Transverse colon (tissue), 4 donors: ENCODE measurements around the gene CALN1. TPM values are rescaled to one million over a fixed set of nuclear protein-coding genes. Genes with fewer than 3 reads are reported as not detected.

Source experiments
- DNase-seq: peaks from one replicate; pipeline ENCODE4 v3.0.0-alpha.2; 2019
- H3K27ac ChIP-seq, 4 donors: fragments of 200-600 bp; sonication (generic); 2 replicates each; pipeline ENCODE4 v1.5.1; 2016 to 2018; ENCODE audit warnings: inconsistent platforms in 4 of 4
- H3K27me3 ChIP-seq: fragments of 200-600 bp; sonication (generic); 2 replicates; pipeline ENCODE4 v1.5.1; 2017; ENCODE audit warnings: inconsistent platforms
- H3K36me3 ChIP-seq, 4 donors: fragments of 200-600 bp; sonication (generic); 2 replicates each; pipeline ENCODE4 v1.5.1; 2017 to 2019; ENCODE audit warnings: inconsistent platforms in 4 of 4
- H3K4me1 ChIP-seq, 4 donors: fragments of 200-600 bp; sonication (generic); 2 replicates each; pipeline ENCODE4 v1.5.1; 2017 to 2020; ENCODE audit warnings: inconsistent platforms in 4 of 4
- H3K4me3 ChIP-seq, 4 donors: fragments of 200-600 bp; sonication (generic); 1 replicate in 1 of 4; 2 replicates in 3 of 4; pipeline versions ENCODE4 v1.5.1 to v1.6.1; 2017 to 2019; ENCODE audit warnings: inconsistent platforms in 4 of 4
- H3K9me3 ChIP-seq, 2 donors: fragments of 200-600 bp; sonication (generic); 2 replicates each; pipeline ENCODE4 v1.5.1; 2017 to 2019; ENCODE audit warnings: inconsistent platforms in 2 of 2
- EP300 ChIP-seq: sonication (generic); formaldehyde crosslinking; IDR thresholded peaks from one replicate; pipeline ENCODE4 v1.6.1; 2017; ENCODE audit warnings: antibody characterized with exemption, low read depth
- POLR2A ChIP-seq: fragments of 450-650 bp; IDR thresholded peaks from one replicate; pipeline ENCODE4 v1.6.1; 2016; ENCODE audit warnings: antibody characterized with exemption, mild to moderate bottlenecking, moderate library complexity
- POLR2AphosphoS5 ChIP-seq, 3 donors: sonication (generic); formaldehyde crosslinking; IDR thresholded peaks; one replicate each; pipeline ENCODE4 v1.6.1; 2016; ENCODE audit warnings: antibody characterized with exemption in 3 of 3
- WGBS, 2 donors: methylation state at CpG; one replicate each; pipeline ENCODE4 v1.1.5; 2018; ENCODE audit warnings: low coverage in 1 of 2; 5-methylcytosine and 5-hydroxymethylcytosine counted together
- in situ Hi-C, 4 donors: fragments of 200-750 bp; cut with MboI; loops; one replicate each; pipeline versions ENCODE4 v1.15.0 to v1.15.1; 2017; ENCODE audit warnings: low sequenced_read_pairs in 3 of 4, low pct_ligation_motif_present in 1 of 4, low pct_unique_long_range_greater_than_20kb in 1 of 4
- intact Hi-C: fragments of 100-400 bp; cut with DNase I; formaldehyde crosslinking; loops from one replicate; pipeline ENCODE4 v1.15.1; 2023; ENCODE audit warnings: low total_unique reads
- total RNA-seq, 4 donors: library from RNA; depleted of rRNA; stranded (reverse); fragments of >200 nt; gene quantifications; one replicate each; pipeline ENCODE4 v1.1.0, GENCODE V29; 2016
- TF ChIP-seq, protein P1 (sequence below), 5 experiments: fragments of 200-600 bp in 3 of 5; fragments of 450-650 bp in 2 of 5; sonication (generic) in 3 of 5; IDR thresholded peaks; 1 replicate in 2 of 5; 2 replicates in 3 of 5; pipeline ENCODE4 v1.5.1; 2016 to 2017; ENCODE audit warnings: antibody characterized with exemption in 5 of 5, inconsistent platforms in 3 of 5, mild to moderate bottlenecking in 2 of 5, moderate library complexity in 1 of 5

Gene CALN1
- total RNA-seq, 4 donors from 2014 or later = not detected

DNA sequence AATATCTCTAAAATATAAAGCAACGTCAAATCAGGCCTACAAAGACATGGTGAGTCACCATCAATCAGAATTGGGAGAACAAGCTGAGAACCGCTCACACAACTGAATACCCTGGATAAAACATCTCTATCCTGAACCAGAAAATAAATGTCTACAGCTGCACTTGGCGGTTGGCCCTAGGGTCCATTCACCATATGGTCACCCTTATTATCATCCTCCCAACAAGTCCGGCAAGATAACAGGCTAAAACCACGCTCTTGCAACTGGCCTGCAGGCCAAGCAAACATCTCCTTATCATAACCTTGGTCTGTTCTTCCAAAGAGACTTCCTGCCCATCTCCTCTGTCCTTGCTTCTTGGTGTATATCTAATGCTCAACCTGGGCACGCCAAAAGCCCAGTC lies 310.7 kb downstream of the CALN1 start:
- Histone ChIP-seq H3K4me3 (no peak overlapping the region), H3K36me3 (no peaks in the 10 kb centered on the region), H3K27ac (no peak overlapping the region), H3K27me3 (no peaks in the 10 kb centered on the region), H3K9me3 (peaks cover 0 to 4% of the 10 kb centered on the region in 2 donors), H3K4me1 (no peaks in the 10 kb centered on the region)
- intact Hi-C loops (no loop called here), in situ Hi-C loops (no loop called here)
- WGBS, 2 donors = 65 to 85% methylated on average over 6 of the region's 6 CpGs
- no peak for DNase-seq
- TF ChIP-seq, protein P1, sequence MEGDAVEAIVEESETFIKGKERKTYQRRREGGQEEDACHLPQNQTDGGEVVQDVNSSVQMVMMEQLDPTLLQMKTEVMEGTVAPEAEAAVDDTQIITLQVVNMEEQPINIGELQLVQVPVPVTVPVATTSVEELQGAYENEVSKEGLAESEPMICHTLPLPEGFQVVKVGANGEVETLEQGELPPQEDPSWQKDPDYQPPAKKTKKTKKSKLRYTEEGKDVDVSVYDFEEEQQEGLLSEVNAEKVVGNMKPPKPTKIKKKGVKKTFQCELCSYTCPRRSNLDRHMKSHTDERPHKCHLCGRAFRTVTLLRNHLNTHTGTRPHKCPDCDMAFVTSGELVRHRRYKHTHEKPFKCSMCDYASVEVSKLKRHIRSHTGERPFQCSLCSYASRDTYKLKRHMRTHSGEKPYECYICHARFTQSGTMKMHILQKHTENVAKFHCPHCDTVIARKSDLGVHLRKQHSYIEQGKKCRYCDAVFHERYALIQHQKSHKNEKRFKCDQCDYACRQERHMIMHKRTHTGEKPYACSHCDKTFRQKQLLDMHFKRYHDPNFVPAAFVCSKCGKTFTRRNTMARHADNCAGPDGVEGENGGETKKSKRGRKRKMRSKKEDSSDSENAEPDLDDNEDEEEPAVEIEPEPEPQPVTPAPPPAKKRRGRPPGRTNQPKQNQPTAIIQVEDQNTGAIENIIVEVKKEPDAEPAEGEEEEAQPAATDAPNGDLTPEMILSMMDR (IDR thresholded peaks at IDR 0.05) = no peak
- TF ChIP-seq POLR2AphosphoS5 (IDR thresholded peaks at IDR 0.05) = no peak

DNA sequence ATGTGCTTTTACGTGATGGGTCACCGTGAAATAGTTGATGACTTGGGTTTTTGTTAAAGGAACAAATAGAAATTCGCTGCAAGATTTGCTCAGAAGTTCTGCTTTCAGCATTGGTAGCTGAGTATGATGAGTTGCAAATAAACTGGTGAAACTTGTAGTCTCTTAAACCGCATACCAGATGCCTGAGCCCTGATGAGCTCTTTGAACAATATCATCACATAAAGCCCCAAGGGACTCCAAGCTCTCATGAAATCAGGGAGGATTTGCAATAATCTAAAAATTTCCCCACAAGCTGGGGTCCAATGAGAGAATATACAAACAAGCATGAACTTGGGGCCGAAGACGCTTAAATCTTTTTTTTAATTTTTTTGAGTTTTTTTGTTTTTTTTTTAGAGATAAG lies 312.4 kb downstream of the CALN1 start:
- intact Hi-C loops = no loop called here
- H3K9me3 ChIP-seq = peaks cover 0 to 4% of the 10 kb centered on the region in 2 donors
- in situ Hi-C loops = no loop called here
- WGBS, 2 donors = 81% methylated on average over 5 to 6 of the region's 6 CpGs
- no peak for DNase-seq
- TF ChIP-seq EP300 = no peak
- no peak for TF ChIP-seq POLR2A
- no peak for TF ChIP-seq POLR2AphosphoS5 (IDR thresholded peaks at IDR 0.05)
- TF ChIP-seq, protein P1 (IDR thresholded peaks at IDR 0.05) = no peak
- no peak overlapping the region for H3K27ac ChIP-seq
- no peaks in the 10 kb centered on the region for H3K4me1 ChIP-seq
- H3K4me3 ChIP-seq = no peak overlapping the region
- no peaks in the 10 kb centered on the region for H3K27me3 ChIP-seq
- no peaks in the 10 kb centered on the region for H3K36me3 ChIP-seq

DNA sequence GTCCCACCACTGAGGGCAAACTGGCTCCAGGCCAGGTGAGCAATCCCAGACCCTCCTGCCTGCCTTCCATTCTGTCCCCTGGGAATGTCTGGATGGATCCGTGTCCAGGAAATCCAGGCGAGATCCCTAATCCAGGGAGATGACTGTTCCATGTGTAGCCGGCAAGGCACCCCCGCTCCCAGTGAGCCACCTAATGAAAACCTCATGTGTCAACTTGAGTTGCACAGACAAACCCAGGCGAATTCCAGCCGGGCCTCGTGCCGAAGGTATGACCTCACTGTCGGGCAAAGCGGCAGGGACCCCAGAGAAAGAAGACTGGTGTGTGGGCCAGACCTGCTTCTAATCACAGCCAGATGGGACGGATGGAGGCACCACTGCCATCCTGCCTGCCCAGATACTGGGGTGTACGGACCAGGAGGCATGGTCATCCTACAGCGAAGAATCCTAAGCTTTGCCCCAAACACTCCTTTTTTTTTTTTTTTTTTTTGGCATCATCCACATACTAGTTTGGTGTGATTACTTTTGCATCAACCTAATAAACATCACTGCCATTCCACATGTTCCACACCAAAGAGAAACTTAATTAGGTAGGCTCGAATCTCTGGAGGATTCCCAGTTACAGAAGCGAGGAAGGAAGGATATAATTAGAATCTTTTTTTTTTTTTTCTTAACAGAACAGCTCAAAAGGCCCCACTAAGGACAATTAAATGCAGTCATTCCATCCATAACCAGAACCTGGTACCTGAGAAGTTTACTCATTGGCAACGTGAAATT lies 313.1 kb downstream of the CALN1 start:
- Histone ChIP-seq H3K36me3 (no peaks in the 10 kb centered on the region), H3K27me3 (no peaks in the 10 kb centered on the region), H3K9me3 (peaks cover 0 to 4% of the 10 kb centered on the region in 2 donors), H3K4me1 (no peaks in the 10 kb centered on the region), H3K27ac (no peak overlapping the region), H3K4me3 (no peak overlapping the region)
- no peak for TF ChIP-seq EP300
- TF ChIP-seq, protein P1 (IDR thresholded peaks at IDR 0.05) = no peak
- TF ChIP-seq POLR2A = no peak
- no peak for TF ChIP-seq POLR2AphosphoS5 (IDR thresholded peaks at IDR 0.05)
- DNase-seq = no peak
- intact Hi-C loops (no loop called here), in situ Hi-C loops (no loop called here)
- WGBS, 2 donors = 77 to 83% methylated on average over 5 to 16 of the region's 16 CpGs

DNA sequence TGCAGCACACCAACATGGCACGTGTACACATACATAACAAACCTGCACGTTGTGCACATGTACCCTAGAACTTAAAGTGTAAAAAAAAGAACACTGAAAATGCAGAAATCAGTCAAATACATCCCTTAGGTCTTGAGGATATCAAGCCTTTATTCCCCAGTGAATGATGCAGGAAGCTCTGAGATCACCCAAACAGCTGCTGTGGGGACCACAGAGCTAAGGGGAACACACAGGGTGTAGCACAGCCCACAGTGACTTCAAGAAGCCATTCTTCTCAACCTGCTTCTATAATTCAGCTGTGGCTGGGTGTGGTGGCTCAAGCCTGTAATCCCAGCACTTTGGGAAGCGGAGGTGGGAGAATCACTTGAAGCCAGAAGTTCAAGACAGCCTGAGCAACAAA lies 314.9 kb downstream of the CALN1 start:
- Histone ChIP-seq H3K9me3 (peaks cover 0 to under 1% of the 10 kb centered on the region in 2 donors), H3K4me3 (no peak overlapping the region), H3K36me3 (no peaks in the 10 kb centered on the region), H3K27ac (no peak overlapping the region), H3K27me3 (no peaks in the 10 kb centered on the region), H3K4me1 (no peaks in the 10 kb centered on the region)
- no peak for DNase-seq
- in situ Hi-C loops = no loop called here
- TF ChIP-seq POLR2A (no peak), EP300 (no peak), POLR2AphosphoS5 (IDR thresholded peaks at IDR 0.05) (no peak)
- TF ChIP-seq, protein P1 (IDR thresholded peaks at IDR 0.05) = no peak
- intact Hi-C loops = no loop called here
- 81 to 85% methylated on average over 2 to 3 of the region's 3 CpGs for WGBS, 2 donors
